GM19043 (cell line): ENCODE data around the gene GSS.

ENCODE experiments used
- ATAC-seq: cut with Tn5 transposase; IDR thresholded peaks from one replicate; pipeline ENCODE4 v1.9.1; 2021; ENCODE audit warnings: low read depth; ENCODE audit not compliant: unreplicated experiment

GSS gene

GRCh38 chr20:34979366-34980153 lies 24.0 kb upstream of the GSS start:
- ATAC-seq = no peak

GRCh38 chr20:34978092-34978744 lies 22.6 kb upstream of the GSS start:
- ATAC-seq = no peak

GRCh38 chr20:34977365-34978091 lies 21.9 kb upstream of the GSS start:
- no peak for ATAC-seq

- no peak for ATAC-seq
Observed at GRCh38 chr20:34976286-34976685, 20.7 kb upstream of the GSS start.

- ATAC-seq = no peak
Observed at GRCh38 chr20:34974246-34974645, 18.6 kb upstream of the GSS start.

- no peak for ATAC-seq
Observed at GRCh38 chr20:34971561-34972235, 16.1 kb upstream of the GSS start.

- ATAC-seq = no peak
Observed at GRCh38 chr20:34970846-34971560, 15.4 kb upstream of the GSS start.

GRCh38 chr20:34970193-34970840 lies 14.7 kb upstream of the GSS start:
- no peak for ATAC-seq

GRCh38 chr20:34968042-34968775 lies 12.6 kb upstream of the GSS start:
- no peak for ATAC-seq

GRCh38 chr20:34967421-34967820 lies 11.8 kb upstream of the GSS start:
- ATAC-seq = no peak

- no peak for ATAC-seq
Observed at GRCh38 chr20:34965051-34965450, 9.4 kb upstream of the GSS start.

- ATAC-seq = no peak
Observed at GRCh38 chr20:34964486-34964885, 8.9 kb upstream of the GSS start.

GRCh38 chr20:34956751-34957472 lies 1.3 kb upstream of the GSS start:
- no peak for ATAC-seq

- ATAC-seq = no peak
Observed at GRCh38 chr20:34956041-34956458, 444 bp upstream of the GSS start.

GRCh38 chr20:34954904-34955230 lies 739 bp downstream of the GSS start:
- ATAC-seq = no peak

GRCh38 chr20:34953960-34954359 lies 1.6 kb downstream of the GSS start:
- no peak for ATAC-seq

GRCh38 chr20:34952671-34953070 lies 2.9 kb downstream of the GSS start:
- ATAC-seq = no peak

- ATAC-seq = no peak
Observed at GRCh38 chr20:34951652-34952051, 4.0 kb downstream of the GSS start.

- ATAC-seq = no peak
Observed at GRCh38 chr20:34951252-34951651, 4.4 kb downstream of the GSS start.
